GM18520 (cell line): ENCODE results near the gene PPARA.
"Not testable (repeated sequence)": the region's sequence is repeated elsewhere in the genome, so short reads cannot be mapped to it uniquely, and the experiment has no call there.

Experiments used
- ATAC-seq: cut with Tn5 transposase; IDR thresholded peaks from one replicate; pipeline ENCODE4 v1.9.1; 2021; ENCODE audit not compliant: unreplicated experiment

PPARA gene

DNA sequence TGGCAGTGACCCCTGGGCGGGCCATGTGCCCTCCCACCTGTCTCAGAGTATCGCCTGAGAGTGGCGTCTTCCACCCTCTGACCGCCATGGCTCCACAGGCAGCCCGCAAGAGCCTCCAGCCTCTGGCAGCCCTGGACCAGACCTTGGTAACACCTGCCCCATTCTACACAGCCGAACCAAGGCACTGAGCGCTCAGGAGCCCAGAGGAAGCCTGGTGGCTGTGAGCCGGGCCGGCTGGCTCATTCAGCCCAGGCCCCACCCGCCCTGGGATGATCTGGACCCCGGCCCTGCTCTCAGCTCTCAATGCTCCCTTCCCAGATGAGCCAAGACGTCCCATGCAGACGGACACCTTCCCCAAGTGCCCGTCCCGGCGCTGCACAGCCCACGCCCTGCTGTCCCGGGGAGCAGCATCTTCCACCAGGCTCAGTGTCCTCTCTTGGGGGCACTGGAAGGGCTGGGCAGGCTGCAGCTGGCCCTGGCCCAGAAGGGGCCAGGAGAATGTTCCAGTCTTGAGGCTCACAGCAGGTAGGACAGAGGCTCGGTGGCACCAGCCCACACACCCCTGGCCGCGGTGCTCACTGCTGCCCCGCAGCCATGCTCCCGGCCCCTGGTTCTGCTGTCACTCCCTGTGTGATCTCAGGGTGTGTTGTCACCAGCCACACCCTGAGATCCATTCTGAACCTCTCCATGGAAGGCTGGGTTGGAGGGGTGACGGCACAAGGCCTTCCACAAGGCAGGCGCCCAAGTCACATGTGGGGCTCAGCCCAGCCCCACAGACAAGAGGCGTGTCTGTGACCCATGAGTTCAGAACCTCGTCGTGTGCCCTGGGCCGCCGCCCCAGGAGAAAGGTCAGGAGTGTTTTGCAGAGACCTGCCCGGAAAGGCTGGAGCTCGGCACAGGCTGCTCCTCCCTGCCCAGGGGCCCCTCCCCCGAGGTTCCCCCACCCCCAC lies 24.2 kb upstream of the PPARA start:
- ATAC-seq = no peak

DNA sequence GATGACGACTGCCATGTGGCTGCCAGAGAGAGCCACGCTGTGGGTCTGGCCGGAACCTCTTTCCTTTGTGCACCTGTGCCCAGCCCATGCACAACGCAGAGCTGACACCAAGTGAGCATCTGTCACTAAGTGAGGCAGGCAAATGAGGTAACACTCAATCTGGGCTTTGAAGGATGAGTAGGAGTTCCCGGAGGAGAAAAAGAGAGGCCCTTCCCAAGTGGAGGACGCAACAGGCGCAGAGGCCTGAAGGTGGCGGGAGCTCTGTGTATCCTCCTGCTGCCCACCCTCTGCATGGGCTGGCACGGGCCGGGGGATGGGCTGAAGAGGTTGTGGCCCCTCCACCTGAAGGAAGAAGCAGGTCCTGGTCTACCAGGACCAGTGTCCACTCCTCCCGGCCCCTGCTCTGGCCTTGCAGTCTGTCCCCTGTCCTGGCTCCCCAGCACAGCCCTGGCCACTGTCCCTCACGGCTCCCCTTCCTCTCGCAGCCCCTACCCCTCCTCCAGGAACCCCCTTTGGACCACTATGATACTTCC lies 23.4 kb upstream of the PPARA start:
- no peak for ATAC-seq

DNA sequence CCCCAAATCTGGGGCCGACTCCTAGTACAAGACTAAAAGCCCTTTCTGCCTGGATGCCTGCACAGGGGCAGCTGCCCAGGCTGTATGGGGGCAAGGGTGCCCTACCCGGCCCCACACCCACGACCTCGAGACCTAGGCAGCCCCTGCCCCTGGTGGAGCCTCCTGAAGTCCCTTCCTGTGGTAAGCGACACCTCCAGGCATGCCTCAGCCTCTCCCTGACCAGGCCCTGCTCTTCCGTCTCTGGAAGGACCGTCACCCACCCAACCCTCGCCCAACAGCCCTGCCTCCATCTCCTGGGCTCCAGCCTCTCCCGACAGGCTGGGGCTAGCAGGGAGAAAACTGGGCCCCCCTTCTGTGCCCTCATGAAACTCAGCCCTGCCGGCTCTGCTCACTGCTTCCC lies 22.8 kb upstream of the PPARA start:
- ATAC-seq = no peak

DNA sequence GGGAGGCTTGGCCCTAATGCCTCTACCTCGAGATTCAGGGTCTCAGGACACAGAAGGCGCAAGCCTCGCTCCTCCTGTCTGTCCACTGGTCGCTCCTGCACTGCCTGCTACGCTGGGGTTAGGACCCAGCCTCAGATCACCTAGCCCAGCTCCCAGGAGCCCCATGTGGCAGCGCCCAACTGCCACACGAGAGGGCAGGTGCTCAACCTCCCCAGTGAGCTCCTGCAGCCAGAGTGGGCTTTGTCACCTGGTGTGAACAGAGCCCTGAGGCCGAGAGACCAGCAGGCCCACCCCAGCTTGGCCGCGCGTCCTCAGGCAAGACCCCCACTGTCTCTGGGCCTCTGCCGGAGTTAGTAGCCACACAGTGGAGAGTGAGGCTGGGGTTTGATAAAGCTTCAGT lies 21.7 kb upstream of the PPARA start:
- no peak for ATAC-seq

- ATAC-seq = no peak
These were observed 20.8 kb upstream of the PPARA start for GRCh38 chr22:46129390-46130041.

DNA sequence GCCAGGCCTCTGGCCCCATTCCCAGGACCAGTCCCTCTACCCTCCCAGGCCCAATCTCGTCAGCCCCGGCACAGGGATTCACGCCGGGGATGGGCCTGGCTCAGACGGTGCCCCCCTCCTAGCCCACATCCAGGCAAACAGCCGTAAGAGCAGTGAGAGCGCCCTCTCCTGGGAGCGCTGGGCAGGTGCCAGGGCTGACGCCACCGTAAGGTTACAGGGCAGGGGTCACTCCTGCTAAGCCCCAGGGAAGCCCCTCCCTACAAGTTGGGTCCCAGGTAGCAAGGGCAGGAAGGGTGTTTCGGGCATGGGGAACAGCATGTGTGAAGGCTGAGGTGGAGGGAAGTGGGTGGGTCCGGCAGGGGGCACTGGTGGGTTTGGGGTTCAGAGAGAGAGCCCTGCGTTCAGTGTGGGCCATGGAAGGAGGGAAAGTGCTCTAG lies 19.2 kb upstream of the PPARA start:
- ATAC-seq = no peak

DNA sequence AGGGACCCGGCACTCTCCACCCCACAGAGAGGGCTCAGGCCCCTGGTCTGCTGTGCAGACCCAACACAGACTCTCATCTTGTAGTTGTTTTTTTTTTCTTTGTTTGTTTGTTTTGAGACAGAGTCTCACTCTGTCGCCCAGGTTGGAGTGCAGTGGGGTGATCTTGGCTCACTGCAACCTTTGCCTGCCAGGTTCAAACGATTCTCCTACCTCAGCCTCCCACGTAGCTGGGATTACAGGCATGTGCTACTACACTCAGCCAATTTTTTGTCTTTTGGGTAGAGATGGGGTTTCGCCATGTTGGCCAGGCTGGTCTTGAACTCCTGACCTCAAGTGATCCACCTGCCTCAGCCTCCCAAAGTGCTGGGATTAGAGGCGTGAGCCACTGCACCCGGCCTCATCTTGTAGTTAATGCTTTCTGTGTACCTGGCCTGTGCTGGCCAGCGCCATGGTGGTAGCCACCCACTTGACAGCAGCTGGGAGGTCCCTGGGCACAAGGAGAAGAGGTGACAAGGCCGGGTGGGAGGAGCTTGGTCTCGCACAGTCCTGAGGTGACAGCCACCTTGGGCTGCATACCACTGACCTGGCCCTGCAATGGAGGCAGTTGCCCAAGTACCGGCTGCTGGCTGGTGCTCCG lies 18.0 kb upstream of the PPARA start:
- ATAC-seq = not testable (repeated sequence)

- no peak for ATAC-seq
These were observed 17.3 kb upstream of the PPARA start for GRCh38 chr22:46132830-46133587.

GRCh38 chr22:46133588-46133855 lies 16.8 kb upstream of the PPARA start:
- no peak for ATAC-seq

GRCh38 chr22:46134111-46134705 lies 16.1 kb upstream of the PPARA start:
- no peak for ATAC-seq

GRCh38 chr22:46135611-46136485 lies 14.5 kb upstream of the PPARA start:
- no peak for ATAC-seq

- ATAC-seq = no peak
These were observed 13.7 kb upstream of the PPARA start for GRCh38 chr22:46136486-46137217.

DNA sequence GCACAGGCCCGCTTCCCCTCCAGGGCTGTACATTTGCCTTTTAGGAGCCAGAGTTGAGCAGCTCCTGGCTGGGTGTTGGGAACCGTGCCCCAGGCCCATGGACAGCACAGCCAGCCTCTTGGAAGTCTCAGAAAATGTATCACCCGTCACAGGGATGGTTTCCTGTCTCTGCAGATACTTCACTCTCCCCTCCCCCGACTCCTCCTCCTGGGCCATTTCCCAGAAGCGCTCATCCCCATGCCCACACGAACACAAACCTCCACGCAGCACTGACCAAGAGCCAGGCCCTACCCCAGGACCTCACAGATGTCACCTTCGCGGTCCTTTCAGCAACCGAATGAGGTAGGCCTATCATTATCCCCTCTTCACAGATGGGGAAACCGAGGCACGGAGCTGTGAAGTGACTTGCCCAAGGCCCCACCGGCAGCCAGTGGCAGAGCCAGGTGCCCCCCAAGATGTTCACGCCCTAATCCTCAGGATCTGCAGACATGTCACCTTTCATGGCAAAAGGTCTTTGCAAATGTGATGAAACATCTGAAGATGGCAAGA lies 13.0 kb upstream of the PPARA start:
- no peak for ATAC-seq

GRCh38 chr22:46138058-46138797 lies 12.1 kb upstream of the PPARA start:
- ATAC-seq = no peak

GRCh38 chr22:46139417-46139816 lies 10.9 kb upstream of the PPARA start:
- not testable (repeated sequence) for ATAC-seq

DNA sequence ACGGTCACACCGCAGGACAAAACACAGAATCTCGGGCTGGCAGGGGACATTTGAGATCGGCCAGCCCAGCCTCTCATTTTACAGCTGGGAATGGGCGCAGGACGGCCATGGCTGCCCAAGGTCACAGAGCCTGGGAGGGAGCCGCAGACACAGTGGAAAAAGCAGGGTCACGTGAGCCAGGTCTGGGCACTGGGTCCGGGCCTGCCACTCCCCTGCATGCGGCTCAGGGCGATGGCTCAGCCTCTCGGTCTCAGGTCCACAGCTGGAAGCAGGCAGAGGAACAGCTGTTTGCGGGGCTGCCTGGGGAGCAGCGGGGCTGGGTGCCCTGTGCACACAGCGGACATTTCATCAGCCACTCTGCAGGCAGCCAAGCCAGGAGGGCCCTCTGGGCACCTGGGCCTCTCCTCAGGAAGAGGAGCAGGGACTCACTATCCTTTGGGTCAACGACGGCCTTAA lies 10.4 kb upstream of the PPARA start:
- no peak for ATAC-seq

DNA sequence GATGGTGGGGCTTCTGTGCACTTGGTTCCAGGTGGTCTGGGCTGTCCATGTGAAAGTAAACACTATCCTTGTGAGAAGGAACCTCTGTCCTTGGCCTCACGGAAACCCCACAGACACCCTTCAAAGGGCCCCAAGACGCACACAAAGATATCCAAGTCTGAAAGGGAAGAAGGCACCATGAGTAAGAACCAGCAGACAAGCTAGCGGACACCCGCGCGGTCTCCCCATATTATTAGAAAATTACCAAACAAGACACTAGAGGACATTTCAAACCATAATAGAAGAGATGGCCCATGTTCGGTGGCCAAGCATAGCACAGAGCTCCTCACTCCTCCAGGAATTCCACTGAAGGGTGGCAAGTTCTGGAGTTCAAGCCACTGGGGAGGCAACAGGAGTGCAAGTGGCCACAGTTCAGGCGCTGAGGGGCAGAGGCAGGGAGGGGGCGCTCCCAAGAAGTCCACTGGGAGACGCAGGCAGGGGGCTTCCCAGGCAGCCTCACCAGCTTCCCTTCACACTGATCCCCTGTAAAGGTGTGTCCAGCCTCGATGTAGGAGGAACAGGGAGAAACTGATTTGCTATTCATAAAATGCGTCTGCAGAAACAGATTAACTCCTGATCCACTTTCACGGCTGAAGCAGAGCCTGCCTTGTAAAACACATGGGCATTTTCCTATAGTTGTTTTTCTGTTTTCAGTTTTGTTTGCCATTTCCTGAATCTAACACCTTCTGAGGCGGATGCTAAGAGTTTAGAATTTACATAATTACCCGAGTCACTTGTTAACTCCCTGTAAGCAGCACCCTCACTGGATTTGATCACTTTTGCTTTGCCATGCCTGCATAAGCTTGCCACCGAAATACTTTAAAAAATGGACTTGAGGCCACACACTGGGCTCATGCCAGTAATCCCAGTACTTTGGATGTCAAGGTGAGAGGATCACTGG lies 9.1 kb upstream of the PPARA start:
- no peak for ATAC-seq
